Epithelial cell of proximal tubule (primary cell): ENCODE results near the gene STAP2. TPM values are rescaled to one million over a fixed set of nuclear protein-coding genes. Genes with fewer than 3 reads are reported as not detected.

Experiments
- DNase-seq: peaks from one replicate; pipeline ENCODE4 v3.0.0-alpha.2; 2011; ENCODE audit warnings: low read depth
- H3K4me3 ChIP-seq: 2 replicates; pipeline ENCODE4 v1.5.1; 2011; ENCODE audit warnings: low read depth, mild to moderate bottlenecking, low read length
- total RNA-seq: library from RNA; depleted of rRNA; stranded (reverse); fragments of >200 nt; gene quantifications from 2 replicates; pipeline ENCODE4 v1.2.3, GENCODE V29; 2015
- TF ChIP-seq, protein P1 (sequence below): conservative IDR thresholded peaks from 2 replicates; pipeline ENCODE4 v1.5.1; 2012; ENCODE audit warnings: low read depth, mild to moderate bottlenecking, low read length

The STAP2 gene
- total RNA-seq, 1 donor from 2014 or later = 49.2 TPM

- DNase-seq = no peak
- H3K4me3 ChIP-seq = peak overlapping the region; percentile 44
- TF ChIP-seq, protein P1, sequence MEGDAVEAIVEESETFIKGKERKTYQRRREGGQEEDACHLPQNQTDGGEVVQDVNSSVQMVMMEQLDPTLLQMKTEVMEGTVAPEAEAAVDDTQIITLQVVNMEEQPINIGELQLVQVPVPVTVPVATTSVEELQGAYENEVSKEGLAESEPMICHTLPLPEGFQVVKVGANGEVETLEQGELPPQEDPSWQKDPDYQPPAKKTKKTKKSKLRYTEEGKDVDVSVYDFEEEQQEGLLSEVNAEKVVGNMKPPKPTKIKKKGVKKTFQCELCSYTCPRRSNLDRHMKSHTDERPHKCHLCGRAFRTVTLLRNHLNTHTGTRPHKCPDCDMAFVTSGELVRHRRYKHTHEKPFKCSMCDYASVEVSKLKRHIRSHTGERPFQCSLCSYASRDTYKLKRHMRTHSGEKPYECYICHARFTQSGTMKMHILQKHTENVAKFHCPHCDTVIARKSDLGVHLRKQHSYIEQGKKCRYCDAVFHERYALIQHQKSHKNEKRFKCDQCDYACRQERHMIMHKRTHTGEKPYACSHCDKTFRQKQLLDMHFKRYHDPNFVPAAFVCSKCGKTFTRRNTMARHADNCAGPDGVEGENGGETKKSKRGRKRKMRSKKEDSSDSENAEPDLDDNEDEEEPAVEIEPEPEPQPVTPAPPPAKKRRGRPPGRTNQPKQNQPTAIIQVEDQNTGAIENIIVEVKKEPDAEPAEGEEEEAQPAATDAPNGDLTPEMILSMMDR = peak; percentile 5
Observed at GRCh38 chr19:4369109-4369887, 30.7 kb upstream of the STAP2 start.

GRCh38 chr19:4368128-4368820 lies 29.6 kb upstream of the STAP2 start:
- DNase-seq = no peak
- no peak overlapping the region for H3K4me3 ChIP-seq
- TF ChIP-seq, protein P1 = no peak

GRCh38 chr19:4367781-4368127 lies 29.1 kb upstream of the STAP2 start:
- no peak for DNase-seq
- TF ChIP-seq, protein P1 = no peak
- no peak overlapping the region for H3K4me3 ChIP-seq

GRCh38 chr19:4367336-4367723 lies 28.7 kb upstream of the STAP2 start:
- H3K4me3 ChIP-seq = no peak overlapping the region
- TF ChIP-seq, protein P1 = no peak

DNA sequence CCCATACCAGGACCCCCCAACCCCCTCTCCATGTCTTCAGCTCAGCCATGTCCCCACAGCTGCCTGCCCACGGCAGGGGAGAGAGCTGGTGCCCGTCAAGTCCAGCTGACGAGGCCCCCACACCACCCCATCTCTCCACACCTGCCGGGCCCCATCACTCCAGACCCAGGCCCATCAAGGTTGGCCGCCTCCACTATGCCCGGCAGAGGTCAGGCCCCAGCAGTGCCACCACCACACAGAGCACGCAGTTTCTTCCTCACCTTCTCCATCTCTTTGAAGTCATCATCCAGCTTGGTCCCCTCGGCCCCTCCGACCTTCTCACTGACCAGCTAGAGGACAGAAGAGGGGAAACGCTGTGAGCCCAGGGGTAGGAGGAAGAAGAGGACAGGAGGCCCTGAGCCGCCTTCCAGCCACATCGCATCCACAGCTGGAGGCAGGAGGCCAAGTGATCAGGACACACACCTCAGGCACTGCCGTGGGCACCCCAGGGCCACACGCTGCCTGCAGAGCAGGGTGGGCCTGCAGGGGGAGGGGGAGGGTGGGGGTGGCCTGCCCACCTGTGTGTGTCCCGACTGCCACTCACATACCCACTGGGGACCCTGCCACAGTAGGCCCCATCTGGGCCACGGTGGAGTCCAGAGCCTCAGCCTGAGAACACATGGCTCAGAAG lies 28.2 kb upstream of the STAP2 start:
- TF ChIP-seq, protein P1 = no peak
- no peak for DNase-seq
- H3K4me3 ChIP-seq = no peak overlapping the region

More at GRCh38 chr19:4367336-4367723, 28.7 kb upstream of the STAP2 start:
- no peak for DNase-seq

GRCh38 chr19:4365791-4366665 lies 27.4 kb upstream of the STAP2 start:
- DNase-seq = no peak
- no peak overlapping the region for H3K4me3 ChIP-seq
- TF ChIP-seq, protein P1 = no peak
